ENCODE data around the gene TNS1. TPM values are rescaled to one million over a fixed set of nuclear protein-coding genes. Genes with fewer than 3 reads are reported as not detected.

The TNS1 gene
- total RNA-seq, 1 experiment from 2014 or later, result 4.5 TPM

DNA sequence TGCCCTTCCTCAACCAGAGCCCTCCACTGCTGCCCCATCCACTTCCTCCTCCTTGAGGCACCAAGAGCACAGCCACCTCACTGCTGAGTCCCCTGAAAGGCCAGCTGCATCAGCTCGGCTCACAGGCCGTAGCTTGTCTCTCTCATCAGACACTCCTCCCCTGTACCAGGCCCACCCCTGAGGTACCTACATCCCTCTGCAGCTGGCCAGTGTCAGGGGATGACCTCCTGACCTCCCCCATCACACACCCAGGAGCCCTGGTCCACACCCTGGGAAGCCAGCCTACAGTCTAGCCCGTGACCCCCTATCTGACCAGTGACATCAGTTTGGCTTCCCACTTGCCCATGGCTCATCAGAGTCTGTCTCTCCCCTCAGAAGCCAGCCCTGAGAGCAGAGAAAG is 205.6 kb downstream of the TNS1 start:
- no peaks in the 10 kb centered on the region for H3K27me3 Mint-ChIP-seq (ENCODE audit: low read depth)
- no peak overlapping the region for H3K4me3 Mint-ChIP-seq
- no peaks in the 10 kb centered on the region for H3K36me3 Mint-ChIP-seq
- no peak for ATAC-seq
- H3K9me3 Mint-ChIP-seq, result no peaks in the 10 kb centered on the region
- no peak for DNase-seq (ENCODE audit: low spot score)
- H3K27ac Mint-ChIP-seq, result no peak overlapping the region
- CTCF ChIA-PET, result interaction anchor here (0.7 to 3.7 kb wide), 3 partner anchors 7 to 197 kb away, joined by 3 to 17 read pairs (median 4); no protein-coding TSS in a partner anchor
- H3K4me1 Mint-ChIP-seq, result peaks cover 3% of the 10 kb centered on the region
- no peak for TF ChIP-seq ATF1 (CRISPR knock-in tag; IDR thresholded peaks at IDR 0.05)
- TF ChIP-seq ZNF121 (CRISPR knock-in tag; IDR thresholded peaks at IDR 0.05), result no peak
- no peak for TF ChIP-seq FOXJ3 (CRISPR knock-in tag; IDR thresholded peaks at IDR 0.05; ENCODE audit: borderline replicate concordance)
- TF ChIP-seq, protein P1, sequence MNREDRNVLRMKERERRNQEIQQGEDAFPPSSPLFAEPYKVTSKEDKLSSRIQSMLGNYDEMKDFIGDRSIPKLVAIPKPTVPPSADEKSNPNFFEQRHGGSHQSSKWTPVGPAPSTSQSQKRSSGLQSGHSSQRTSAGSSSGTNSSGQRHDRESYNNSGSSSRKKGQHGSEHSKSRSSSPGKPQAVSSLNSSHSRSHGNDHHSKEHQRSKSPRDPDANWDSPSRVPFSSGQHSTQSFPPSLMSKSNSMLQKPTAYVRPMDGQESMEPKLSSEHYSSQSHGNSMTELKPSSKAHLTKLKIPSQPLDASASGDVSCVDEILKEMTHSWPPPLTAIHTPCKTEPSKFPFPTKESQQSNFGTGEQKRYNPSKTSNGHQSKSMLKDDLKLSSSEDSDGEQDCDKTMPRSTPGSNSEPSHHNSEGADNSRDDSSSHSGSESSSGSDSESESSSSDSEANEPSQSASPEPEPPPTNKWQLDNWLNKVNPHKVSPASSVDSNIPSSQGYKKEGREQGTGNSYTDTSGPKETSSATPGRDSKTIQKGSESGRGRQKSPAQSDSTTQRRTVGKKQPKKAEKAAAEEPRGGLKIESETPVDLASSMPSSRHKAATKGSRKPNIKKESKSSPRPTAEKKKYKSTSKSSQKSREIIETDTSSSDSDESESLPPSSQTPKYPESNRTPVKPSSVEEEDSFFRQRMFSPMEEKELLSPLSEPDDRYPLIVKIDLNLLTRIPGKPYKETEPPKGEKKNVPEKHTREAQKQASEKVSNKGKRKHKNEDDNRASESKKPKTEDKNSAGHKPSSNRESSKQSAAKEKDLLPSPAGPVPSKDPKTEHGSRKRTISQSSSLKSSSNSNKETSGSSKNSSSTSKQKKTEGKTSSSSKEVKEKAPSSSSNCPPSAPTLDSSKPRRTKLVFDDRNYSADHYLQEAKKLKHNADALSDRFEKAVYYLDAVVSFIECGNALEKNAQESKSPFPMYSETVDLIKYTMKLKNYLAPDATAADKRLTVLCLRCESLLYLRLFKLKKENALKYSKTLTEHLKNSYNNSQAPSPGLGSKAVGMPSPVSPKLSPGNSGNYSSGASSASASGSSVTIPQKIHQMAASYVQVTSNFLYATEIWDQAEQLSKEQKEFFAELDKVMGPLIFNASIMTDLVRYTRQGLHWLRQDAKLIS (CRISPR knock-in tag; IDR thresholded peaks at IDR 0.05; ENCODE audit: borderline replicate concordance), result no peak
- TF ChIP-seq, protein P2, sequence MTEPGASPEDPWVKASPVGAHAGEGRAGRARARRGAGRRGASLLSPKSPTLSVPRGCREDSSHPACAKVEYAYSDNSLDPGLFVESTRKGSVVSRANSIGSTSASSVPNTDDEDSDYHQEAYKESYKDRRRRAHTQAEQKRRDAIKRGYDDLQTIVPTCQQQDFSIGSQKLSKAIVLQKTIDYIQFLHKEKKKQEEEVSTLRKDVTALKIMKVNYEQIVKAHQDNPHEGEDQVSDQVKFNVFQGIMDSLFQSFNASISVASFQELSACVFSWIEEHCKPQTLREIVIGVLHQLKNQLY (CRISPR knock-in tag; IDR thresholded peaks at IDR 0.05), result no peak
- TF ChIP-seq, protein P3, sequence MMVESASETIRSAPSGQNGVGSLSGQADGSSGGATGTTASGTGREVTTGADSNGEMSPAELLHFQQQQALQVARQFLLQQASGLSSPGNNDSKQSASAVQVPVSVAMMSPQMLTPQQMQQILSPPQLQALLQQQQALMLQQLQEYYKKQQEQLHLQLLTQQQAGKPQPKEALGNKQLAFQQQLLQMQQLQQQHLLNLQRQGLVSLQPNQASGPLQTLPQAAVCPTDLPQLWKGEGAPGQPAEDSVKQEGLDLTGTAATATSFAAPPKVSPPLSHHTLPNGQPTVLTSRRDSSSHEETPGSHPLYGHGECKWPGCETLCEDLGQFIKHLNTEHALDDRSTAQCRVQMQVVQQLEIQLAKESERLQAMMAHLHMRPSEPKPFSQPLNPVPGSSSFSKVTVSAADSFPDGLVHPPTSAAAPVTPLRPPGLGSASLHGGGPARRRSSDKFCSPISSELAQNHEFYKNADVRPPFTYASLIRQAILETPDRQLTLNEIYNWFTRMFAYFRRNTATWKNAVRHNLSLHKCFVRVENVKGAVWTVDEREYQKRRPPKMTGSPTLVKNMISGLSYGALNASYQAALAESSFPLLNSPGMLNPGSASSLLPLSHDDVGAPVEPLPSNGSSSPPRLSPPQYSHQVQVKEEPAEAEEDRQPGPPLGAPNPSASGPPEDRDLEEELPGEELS (CRISPR knock-in tag; IDR thresholded peaks at IDR 0.05), result no peak
- no peak for TF ChIP-seq CBFB (CRISPR knock-in tag; IDR thresholded peaks at IDR 0.05; ENCODE audit: low read depth)
- TF ChIP-seq ELF4 (CRISPR knock-in tag; IDR thresholded peaks at IDR 0.05; ENCODE audit: low read depth), result no peak
- TF ChIP-seq, protein P4, sequence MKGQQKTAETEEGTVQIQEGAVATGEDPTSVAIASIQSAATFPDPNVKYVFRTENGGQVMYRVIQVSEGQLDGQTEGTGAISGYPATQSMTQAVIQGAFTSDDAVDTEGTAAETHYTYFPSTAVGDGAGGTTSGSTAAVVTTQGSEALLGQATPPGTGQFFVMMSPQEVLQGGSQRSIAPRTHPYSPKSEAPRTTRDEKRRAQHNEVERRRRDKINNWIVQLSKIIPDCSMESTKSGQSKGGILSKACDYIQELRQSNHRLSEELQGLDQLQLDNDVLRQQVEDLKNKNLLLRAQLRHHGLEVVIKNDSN (CRISPR knock-in tag; IDR thresholded peaks at IDR 0.05), result no peak
- TF ChIP-seq CREB1 (CRISPR knock-in tag; IDR thresholded peaks at IDR 0.05), result no peak
- TF ChIP-seq, protein P5, sequence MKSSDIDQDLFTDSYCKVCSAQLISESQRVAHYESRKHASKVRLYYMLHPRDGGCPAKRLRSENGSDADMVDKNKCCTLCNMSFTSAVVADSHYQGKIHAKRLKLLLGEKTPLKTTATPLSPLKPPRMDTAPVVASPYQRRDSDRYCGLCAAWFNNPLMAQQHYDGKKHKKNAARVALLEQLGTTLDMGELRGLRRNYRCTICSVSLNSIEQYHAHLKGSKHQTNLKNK (CRISPR knock-in tag; IDR thresholded peaks at IDR 0.05), result no peak
- TF ChIP-seq, protein P6, sequence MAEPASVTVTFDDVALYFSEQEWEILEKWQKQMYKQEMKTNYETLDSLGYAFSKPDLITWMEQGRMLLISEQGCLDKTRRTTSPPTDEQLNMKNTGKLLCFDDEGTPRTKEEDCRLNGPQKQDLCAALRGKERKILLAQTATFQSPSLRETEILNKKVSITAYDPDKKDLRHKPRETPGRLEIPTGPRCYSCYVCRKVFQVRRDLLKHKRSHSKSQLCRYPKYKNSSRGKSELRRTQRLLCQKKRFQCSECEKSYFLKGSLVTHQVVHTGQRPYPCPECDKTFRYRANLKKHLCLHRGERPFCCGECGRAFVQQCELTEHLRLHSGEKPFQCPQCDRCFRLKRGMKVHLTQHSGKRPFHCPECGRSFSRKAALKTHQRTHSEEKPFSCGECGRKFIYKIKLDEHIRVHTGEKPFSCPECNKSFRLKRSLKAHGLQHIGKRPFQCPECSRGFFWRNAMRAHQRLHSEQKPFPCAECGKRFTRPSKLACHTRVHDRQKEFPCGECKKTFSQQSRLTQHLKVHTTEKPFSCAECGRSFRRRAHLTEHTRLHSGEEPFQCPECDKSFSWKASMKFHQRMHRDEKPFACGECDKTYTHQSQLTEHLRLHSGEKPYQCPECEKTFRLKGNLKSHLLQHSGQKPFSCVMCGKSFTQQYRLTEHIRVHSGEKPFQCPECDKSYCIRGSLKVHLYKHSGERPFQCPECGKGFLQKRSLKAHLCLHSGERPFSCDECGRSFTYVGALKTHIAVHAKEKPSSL (CRISPR knock-in tag; conservative IDR thresholded peaks at IDR 0.05), result no peak
- TF ChIP-seq ZNF671 (CRISPR knock-in tag; IDR thresholded peaks at IDR 0.05), result no peak
- TF ChIP-seq, protein P7, sequence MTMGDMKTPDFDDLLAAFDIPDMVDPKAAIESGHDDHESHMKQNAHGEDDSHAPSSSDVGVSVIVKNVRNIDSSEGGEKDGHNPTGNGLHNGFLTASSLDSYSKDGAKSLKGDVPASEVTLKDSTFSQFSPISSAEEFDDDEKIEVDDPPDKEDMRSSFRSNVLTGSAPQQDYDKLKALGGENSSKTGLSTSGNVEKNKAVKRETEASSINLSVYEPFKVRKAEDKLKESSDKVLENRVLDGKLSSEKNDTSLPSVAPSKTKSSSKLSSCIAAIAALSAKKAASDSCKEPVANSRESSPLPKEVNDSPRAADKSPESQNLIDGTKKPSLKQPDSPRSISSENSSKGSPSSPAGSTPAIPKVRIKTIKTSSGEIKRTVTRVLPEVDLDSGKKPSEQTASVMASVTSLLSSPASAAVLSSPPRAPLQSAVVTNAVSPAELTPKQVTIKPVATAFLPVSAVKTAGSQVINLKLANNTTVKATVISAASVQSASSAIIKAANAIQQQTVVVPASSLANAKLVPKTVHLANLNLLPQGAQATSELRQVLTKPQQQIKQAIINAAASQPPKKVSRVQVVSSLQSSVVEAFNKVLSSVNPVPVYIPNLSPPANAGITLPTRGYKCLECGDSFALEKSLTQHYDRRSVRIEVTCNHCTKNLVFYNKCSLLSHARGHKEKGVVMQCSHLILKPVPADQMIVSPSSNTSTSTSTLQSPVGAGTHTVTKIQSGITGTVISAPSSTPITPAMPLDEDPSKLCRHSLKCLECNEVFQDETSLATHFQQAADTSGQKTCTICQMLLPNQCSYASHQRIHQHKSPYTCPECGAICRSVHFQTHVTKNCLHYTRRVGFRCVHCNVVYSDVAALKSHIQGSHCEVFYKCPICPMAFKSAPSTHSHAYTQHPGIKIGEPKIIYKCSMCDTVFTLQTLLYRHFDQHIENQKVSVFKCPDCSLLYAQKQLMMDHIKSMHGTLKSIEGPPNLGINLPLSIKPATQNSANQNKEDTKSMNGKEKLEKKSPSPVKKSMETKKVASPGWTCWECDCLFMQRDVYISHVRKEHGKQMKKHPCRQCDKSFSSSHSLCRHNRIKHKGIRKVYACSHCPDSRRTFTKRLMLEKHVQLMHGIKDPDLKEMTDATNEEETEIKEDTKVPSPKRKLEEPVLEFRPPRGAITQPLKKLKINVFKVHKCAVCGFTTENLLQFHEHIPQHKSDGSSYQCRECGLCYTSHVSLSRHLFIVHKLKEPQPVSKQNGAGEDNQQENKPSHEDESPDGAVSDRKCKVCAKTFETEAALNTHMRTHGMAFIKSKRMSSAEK (CRISPR knock-in tag; IDR thresholded peaks at IDR 0.05; ENCODE audit: borderline replicate concordance), result no peak
- TF ChIP-seq, protein P8, sequence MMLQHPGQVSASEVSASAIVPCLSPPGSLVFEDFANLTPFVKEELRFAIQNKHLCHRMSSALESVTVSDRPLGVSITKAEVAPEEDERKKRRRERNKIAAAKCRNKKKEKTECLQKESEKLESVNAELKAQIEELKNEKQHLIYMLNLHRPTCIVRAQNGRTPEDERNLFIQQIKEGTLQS (CRISPR knock-in tag; conservative IDR thresholded peaks at IDR 0.05), result no peak
- TF ChIP-seq ZNF219 (CRISPR knock-in tag; IDR thresholded peaks at IDR 0.05; ENCODE audit: borderline replicate concordance), result no peak
- POLR2A ChIA-PET, result no interaction called here

Data from WTC11 (cell line).